Measurements from ENCODE around the gene MUC5B.
"Not testable (repeated sequence)": the region's sequence is repeated elsewhere in the genome, so short reads cannot be mapped to it uniquely, and the experiment has no call there.

Gene MUC5B

GRCh38 chr11:1235306-1235900 lies 12.5 kb downstream of the MUC5B start:
- no peak for DNase-seq

DNA sequence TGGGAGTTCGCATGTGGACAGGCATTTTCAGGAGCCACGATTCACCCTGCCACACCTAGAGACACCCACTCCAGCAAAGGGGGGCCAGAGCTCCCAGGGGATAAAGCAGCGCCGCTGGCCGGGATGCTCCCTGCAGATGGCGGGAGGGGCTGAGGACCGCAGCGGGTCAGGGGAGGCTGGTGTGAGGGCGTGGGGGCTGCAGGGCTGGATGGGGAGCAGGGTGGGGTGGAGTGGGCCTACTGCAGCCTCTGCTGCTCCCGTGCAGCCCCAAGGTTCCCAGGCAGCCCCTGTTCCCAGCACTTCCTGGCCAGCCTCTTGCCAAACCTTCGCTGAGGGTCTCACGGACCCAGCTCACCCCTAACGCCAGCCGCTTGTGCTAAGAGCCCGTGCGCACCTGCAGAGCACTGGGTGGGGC lies 13.0 kb downstream of the MUC5B start:
- DNase-seq: no peak

DNA sequence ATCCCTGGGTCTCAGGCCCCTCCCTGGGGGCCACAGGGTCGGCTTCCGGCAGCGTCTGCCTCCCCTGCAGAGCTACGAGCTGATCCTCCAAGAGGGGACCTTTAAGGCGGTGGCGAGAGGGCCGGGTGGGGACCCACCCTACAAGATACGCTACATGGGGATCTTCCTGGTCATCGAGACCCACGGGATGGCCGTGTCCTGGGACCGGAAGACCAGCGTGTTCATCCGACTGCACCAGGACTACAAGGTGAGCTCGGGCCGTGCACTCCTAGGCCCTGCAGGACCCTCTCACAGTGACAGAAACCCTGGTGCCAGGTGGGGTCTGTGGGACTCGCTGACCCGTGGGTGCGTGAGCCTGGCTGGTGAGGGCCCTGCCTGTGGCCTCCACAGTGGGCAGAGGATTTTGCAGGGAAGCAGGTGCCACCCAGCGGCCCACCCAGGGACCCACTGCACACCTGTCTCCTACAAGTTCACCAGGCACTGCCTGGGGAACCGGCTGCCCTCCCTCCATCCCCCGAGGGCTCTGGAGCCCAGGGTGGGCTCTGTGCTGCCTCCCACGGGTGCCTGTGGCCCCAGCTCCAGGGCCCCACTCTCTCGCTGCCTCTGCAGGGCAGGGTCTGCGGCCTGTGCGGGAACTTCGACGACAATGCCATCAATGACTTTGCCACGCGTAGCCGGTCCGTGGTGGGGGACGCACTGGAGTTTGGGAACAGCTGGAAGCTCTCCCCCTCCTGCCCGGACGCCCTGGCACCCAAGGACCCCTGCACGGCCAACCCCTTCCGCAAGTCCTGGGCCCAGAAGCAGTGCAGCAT lies 13.7 kb downstream of the MUC5B start:
- no peak for DNase-seq

DNA sequence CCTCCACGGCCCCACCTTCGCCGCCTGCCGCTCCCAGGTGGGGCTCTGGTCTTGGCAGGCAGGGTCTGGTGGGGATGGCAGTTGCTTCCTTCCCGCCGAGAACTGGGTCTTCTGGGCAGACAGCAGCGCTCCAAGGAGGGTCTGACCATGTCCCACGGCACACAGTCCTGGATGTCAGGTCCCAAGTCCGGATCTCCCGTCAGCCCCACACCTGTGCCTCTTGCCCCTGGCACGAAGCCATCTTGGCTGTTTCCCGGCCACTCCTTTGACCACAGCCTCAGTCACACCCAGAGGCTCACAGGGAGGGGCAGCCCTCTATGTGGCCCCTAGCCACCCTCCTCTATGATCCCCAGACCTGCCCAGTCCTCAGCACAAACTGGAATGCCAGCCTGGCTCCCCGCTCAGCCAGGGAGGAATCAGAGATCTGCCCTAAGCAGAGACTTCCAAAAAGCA lies 14.3 kb downstream of the MUC5B start:
- no peak for DNase-seq

DNA sequence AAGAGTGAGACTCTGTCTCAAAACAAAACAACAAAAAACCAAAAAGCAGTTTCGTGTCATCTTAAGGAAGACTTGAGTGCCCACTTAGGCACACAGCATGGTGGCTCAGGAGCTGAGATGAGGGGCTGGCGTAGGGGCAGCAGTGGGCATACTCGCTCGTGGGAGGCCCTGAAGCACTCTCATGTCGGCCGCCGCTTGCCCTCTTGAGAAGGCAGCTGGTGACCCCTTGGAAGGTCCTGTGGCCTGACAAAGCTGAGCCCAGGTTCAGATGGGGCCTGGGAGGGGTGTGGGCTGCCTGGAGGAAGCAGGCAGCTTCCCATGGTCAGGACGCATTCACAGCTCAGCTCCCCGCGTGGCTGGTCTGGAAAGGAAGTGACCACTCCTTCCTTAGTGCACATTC lies 15.0 kb downstream of the MUC5B start:
- DNase-seq: no peak

DNA sequence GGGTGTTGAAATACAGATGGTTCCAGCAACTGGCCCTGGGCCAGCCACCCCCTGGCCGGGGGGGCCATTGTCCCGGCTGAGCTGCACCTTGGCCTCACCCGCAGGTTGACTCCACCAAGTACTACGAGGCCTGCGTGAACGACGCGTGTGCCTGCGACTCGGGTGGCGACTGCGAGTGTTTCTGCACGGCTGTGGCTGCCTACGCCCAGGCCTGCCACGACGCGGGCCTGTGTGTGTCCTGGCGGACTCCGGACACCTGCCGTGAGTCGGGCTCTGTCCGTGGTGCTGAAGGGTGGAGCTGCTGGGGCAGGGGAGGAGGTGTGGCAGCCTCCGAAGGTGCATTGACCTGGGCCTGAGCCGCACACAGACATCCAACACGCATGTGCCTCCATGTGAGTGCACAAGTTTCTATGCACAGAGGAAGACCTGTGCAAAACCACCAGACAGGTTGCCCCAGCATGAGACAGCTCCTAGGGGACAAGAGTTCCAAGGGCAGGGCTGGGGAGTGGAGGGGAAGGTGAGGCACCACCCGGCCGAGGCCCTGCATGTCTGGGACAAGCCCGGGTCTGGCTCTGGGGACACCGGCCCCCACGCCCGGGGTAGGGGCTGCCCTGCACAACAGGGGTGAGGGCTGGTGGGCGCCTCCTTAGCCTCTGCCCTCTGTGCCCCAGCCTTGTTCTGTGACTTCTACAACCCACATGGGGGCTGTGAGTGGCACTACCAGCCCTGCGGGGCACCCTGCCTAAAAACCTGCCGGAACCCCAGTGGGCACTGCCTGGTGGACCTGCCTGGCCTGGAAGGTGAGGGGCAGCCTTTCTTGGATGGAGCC lies 16.1 kb downstream of the MUC5B start:
- DNase-seq: no peak

DNA sequence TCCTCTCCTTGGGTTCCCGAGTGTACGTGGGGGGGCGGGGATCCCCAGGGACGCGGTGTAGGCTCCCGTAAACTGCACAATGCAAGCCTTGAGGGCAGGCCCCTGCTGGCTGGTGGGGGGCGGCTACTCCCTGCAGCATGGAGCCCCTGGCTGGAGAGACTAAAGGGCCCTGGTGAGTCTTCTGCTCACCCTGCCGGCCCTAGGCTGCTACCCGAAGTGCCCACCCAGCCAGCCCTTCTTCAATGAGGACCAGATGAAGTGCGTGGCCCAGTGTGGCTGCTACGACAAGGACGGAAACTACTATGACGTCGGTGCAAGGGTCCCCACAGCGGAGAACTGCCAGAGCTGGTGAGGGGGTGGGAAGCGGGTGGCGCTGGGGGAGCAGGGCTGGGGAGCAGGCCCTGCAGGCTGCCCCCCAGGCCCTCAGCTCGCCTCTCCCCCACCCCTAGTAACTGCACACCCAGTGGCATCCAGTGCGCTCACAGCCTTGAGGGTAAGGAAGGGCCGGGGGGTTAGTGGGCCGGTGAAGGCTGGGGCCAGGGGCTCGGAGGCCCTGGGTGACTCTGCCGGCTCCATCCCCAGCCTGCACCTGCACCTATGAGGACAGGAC lies 16.8 kb downstream of the MUC5B start:
- no peak for DNase-seq

DNA sequence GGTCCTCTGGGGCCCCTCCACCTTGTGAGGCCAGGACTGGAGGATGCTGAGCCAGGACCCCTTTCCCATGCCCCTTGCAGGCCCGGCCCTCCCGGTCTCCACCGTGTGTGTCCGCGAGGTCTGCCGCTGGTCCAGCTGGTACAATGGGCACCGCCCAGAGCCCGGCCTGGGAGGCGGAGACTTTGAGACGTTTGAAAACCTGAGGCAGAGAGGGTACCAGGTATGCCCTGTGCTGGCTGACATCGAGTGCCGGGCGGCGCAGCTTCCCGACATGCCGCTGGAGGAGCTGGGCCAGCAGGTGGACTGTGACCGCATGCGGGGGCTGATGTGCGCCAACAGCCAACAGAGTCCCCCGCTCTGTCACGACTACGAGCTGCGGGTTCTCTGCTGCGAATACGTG lies 17.9 kb downstream of the MUC5B start:
- no peak for DNase-seq

DNA sequence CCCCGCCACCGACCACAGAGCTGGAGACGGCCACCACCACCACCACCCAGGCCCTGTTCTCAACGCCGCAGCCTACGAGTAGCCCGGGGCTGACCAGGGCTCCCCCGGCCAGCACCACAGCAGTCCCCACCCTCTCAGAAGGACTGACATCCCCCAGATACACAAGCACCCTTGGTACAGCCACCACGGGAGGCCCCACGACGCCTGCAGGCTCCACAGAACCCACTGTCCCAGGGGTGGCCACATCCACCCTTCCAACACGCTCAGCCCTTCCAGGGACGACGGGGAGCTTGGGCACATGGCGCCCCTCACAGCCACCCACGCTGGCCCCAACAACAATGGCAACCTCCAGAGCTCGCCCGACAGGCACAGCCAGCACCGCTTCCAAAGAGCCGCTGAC lies 18.8 kb downstream of the MUC5B start:
- DNase-seq: no peak

DNA sequence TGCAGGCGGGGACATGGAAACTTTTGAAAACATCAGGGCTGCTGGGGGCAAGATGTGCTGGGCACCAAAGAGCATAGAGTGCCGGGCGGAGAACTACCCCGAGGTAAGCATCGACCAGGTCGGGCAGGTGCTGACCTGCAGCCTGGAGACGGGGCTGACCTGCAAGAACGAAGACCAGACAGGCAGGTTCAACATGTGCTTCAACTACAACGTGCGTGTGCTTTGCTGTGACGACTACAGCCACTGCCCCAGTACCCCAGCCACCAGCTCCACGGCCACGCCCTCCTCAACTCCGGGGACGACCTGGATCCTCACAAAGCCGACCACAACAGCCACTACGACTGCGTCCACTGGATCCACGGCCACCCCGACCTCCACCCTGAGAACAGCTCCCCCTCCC lies 19.4 kb downstream of the MUC5B start:
- DNase-seq: no peak

GRCh38 chr11:1242751-1243150 lies 19.9 kb downstream of the MUC5B start:
- DNase-seq: not testable (repeated sequence)

- not testable (repeated sequence) for DNase-seq
These were observed 20.7 kb downstream of the MUC5B start for GRCh38 chr11:1243521-1243920.

GRCh38 chr11:1244557-1244956 lies 21.7 kb downstream of the MUC5B start:
- DNase-seq: not testable (repeated sequence)

GRCh38 chr11:1245717-1246116 lies 22.9 kb downstream of the MUC5B start:
- DNase-seq: not testable (repeated sequence)

DNA sequence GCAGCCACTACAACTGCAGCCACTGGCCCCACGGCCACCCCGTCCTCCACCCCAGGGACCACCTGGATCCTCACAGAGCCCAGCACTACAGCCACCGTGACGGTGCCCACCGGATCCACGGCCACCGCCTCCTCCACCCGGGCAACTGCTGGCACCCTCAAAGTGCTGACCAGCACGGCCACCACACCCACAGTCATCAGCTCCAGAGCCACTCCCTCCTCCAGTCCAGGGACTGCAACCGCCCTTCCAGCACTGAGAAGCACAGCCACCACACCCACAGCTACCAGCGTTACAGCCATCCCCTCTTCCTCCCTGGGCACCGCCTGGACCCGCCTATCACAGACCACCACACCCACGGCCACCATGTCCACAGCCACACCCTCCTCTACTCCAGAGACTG lies 23.4 kb downstream of the MUC5B start:
- DNase-seq: not testable (repeated sequence)

GRCh38 chr11:1247026-1247425 lies 24.2 kb downstream of the MUC5B start:
- DNase-seq: not testable (repeated sequence)

GRCh38 chr11:1248951-1249350 lies 26.1 kb downstream of the MUC5B start:
- not testable (repeated sequence) for DNase-seq

GRCh38 chr11:1250411-1250810 lies 27.5 kb downstream of the MUC5B start:
- DNase-seq: not testable (repeated sequence)

DNA sequence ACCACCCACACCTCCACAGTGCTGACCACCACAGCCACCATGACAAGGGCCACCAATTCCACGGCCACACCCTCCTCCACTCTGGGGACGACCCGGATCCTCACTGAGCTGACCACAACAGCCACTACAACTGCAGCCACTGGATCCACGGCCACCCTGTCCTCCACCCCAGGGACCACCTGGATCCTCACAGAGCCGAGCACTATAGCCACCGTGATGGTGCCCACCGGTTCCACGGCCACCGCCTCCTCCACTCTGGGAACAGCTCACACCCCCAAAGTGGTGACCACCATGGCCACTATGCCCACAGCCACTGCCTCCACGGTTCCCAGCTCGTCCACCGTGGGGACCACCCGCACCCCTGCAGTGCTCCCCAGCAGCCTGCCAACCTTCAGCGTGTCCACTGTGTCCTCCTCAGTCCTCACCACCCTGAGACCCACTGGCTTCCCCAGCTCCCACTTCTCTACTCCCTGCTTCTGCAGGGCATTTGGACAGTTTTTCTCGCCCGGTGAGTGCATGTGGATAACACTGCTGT lies 28.4 kb downstream of the MUC5B start:
- no peak for DNase-seq

DNA sequence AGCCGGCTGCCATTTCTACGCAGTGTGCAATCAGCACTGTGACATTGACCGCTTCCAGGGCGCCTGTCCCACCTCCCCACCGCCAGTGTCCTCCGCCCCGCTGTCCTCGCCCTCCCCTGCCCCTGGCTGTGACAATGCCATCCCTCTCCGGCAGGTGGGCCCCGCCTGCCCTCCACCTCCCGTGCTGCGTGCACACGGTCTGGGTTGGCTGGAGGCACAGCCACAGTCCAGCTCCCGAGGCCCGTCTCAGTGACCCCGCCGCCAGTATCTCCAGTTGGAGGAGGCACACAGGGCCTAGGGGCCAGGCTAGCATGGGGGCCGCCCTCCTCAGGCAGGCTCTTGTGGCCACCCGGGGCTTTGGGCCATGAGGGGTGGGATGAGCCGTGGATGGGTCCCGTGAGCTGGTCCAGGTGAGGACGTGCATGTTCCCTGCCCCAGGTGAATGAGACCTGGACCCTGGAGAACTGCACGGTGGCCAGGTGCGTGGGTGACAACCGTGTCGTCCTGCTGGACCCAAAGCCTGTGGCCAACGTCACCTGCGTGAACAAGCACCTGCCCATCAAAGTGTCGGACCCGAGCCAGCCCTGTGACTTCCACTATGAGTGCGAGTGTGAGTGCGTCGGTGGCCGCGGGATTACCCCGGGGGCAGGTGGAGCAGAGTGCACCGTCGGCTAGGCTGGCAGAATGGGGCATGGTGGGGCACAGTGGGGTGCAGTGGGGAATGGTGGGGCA lies 29.7 kb downstream of the MUC5B start:
- no peak for DNase-seq

DNA sequence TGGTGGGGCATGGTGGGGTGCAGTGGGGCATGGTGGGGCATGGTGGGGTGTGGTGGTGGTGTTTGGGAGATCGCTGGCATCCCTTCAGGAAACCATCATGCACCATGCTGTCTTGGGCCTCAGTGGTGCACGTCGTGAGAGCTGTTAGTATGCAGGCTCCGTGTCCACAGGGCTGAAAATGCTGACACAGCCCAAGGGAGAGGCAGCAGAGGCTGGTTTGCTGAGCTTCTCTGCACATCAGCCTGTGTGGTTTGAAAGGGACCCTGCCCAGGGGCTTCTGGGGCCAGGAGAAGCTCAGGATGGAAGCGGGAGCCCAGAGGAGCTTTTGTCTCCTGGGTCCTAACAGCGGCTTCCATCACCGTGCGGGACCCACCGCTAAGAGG lies 30.2 kb downstream of the MUC5B start:
- DNase-seq: no peak

GRCh38 chr11:1254086-1254648 lies 31.3 kb downstream of the MUC5B start:
- no peak for DNase-seq

Measured in CD4-positive, alpha-beta T cell treated with Interleukin-17A for 1 hour (primary cell).